Mesenteric fat pad (tissue), 1 donor: ENCODE results near the gene BTBD16. TPM values are rescaled to one million over a fixed set of nuclear protein-coding genes. Genes with fewer than 3 reads are reported as not detected.

Source experiments
- DNase-seq: peaks from one replicate; pipeline ENCODE4 v3.0.0-alpha.2; 2020; ENCODE audit warnings: low spot score
- total RNA-seq: library from RNA; stranded (reverse); fragmentation: NEBNext Ultra II Directional; extraction: Animal tissue kit (Norgen Biotek cat#: 25700); gene quantifications from one replicate; pipeline ENCODE4 v1.2.1, GENCODE V29; 2021
- donor health status: DM: yes; HTN: yes; CAD: no.

BTBD16 gene
- total RNA-seq, 1 donor from 2014 or later: not detected

DNA sequence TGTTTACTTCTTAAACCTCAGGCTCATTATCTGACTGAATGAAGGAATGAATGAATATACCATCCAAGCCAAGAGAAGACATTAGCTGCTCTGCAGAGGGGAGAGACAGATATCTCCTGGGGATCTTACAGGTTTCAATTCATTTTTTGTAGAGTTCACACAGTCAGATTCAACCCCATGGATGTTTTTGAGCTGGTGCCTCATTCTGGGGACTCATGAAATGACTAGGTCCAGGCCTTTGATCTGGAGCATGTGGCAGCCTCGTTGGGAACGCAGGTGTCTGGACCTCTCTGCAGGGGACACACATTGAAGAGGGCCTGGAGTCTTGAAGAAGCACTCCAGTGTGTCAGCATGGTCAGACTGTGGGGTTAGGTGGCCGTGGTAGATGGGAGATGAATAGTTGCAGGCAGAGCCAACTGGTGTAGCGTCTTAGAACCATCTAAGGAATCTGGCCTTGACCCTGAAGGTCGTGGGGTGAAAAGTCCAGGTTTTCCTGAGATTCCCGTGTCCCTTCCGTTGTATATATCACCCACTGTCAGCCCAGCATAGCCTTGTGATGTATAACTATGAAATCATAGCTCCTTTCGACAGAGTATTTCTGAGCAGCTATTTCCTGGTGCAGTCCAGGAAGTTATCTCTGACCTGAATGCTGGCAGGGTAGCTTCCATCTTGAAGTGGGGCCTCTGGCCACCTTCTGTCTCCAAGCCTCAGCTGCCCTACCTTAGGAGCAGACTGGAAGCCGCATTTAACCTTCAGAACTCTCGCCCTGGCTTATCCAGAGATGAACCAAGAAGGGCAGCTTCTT lies 22.3 kb downstream of the BTBD16 start:
- no peak for DNase-seq

DNA sequence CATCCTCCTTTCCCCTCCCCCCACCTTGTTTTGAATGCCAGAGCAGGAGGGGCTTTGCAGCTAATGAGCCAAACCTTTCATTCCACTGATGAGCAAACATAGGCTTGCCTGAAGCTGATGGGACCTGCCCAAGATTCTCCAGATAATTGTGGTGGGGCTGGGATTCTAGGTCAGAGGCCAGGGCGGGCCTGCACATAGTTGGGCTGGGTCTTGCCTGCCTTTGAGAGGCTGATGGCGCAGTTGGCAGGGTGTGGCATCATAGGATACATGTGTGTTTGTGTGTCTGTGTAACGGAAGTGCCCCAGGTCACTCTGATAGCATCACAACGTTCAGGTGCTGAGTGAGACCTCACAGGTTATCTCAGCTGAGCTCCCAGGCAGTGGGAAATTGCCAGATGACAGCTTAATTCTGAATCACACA lies 22.9 kb downstream of the BTBD16 start:
- no peak for DNase-seq

DNA sequence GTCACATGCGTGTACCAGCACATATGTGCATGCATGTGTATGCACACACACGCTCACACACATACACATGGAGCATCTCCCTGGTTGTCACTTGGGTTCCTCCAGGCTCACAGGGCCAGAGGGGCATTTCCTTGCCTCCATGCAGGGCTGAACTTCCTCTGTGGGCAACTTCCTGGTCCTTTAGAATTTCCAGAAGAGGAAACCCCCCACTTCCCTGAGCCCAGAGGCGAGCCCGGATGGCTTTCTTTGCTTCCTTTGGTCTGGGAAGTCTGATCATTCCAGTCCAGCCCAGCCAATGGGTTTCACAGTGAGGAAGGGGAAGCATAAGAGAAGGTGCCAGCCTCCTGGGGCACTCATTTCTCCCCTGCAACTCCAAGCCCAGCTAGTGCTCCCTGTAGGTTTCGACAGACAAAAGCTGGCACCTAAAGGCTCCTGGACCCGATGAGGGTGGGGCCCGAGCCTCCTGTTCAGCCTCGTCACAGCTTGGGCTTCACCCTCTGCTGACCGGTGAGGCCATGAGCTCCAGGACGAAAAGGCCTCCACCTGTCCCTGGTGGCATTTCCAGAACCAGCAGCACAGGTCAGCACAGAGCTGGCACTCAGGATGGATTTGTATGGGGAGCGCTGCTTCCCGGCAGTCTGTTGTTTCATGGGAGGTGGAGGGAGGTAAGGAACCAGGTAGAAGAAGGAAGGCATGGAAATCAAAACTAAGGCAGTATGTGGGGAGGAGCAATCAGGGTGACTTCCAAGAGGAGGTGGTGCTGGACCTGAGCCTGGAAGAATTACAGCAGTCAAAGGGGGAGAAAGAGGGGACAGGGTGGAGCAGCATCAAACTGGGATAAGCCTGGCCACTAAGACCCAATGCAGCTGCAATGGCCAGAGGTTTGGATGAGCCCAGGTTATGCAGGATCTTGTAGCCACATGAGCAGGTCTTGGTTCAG lies 23.7 kb downstream of the BTBD16 start:
- DNase-seq: no peak

DNA sequence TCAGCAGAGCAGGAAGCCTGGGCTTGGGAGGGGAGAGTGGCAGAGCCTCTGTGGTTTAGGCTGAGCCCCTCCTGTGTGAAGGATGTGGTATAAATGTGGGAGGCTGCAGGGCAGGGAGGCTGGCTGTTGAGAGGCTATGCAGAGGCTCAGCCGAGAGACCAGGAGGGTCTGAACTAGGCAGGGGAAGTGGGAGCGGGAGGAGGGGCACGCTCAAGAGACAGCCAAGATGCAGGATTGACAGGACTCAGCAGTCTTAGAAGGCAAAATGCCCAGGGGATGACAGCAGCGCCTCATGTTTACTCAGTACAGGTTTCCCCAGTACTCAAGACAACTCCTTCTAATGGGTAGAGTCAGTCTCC lies 24.3 kb downstream of the BTBD16 start:
- no peak for DNase-seq

DNA sequence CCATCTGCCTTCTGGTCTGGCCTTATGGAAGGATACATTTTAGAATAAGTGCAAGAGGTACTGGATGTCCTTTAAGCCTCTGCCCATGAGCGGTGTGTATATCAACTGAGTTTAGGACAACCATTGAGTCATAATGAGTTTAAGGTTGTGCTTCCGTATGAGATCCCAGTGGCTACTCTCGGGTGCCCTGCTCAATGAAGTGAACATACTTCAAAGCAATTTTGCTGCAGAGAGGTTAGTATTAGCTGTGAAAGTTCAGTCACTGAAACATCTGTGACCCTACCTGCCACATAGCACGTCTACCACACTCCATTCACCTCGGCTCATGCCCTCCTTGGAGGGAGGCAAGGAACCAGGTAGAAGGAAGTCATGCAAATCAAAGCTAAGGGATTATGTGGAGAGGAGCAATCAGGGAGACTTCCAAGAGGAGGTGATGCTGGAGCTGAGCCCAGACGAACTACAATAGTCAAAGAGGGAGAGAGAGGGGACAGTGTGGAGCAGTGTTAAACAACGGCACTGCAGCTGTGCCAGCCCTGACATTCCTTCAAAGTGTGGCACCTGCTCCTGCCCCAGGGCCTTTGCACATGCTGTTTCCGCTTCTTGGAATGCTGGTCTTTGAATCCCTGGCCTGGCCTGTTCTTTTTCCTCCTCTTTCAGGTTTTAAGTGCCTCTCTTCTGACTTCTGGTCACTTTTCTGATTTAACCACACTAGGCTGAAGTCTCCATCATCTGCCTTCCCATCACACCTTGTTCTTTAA lies 25.4 kb downstream of the BTBD16 start:
- DNase-seq: no peak

DNA sequence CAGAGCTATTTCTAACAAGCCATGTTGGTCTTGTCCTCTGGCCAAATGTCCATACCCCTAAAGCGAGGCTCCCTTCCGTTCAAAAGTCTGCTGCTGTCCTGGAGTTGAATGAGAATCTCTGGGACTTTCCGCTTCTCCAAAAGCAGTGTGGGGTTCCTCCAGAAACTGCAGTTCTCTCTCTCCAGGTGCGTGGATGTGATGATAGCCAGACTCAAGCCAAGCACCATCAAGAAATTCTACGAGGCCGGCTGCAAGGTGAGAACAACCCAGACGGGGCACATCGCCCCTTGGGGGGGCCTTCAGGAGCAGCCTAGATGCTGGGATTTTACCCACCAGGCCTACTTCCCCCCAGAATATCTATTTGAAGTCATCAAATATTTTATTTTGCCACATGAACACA lies 26.5 kb downstream of the BTBD16 start:
- DNase-seq: no peak

DNA sequence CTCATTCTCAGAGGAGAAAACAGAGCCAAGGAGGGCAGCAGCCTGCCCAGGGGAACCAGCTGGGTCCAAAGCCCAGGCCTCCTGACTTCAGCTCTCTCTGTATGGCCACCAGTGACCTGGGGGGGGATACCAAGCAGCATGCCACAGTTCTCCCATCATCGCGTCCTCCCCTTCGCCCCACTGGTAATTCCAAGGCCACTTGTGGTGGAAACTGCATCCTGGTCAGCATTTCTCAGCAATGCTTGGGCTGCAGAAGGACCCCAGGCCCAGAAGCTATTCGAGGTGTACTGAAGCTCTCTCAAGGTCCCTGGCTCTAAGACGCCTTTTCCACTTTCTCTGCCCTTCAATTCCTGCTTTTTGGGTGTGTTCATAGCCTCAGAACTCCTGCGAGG lies 27.1 kb downstream of the BTBD16 start:
- no peak for DNase-seq

DNA sequence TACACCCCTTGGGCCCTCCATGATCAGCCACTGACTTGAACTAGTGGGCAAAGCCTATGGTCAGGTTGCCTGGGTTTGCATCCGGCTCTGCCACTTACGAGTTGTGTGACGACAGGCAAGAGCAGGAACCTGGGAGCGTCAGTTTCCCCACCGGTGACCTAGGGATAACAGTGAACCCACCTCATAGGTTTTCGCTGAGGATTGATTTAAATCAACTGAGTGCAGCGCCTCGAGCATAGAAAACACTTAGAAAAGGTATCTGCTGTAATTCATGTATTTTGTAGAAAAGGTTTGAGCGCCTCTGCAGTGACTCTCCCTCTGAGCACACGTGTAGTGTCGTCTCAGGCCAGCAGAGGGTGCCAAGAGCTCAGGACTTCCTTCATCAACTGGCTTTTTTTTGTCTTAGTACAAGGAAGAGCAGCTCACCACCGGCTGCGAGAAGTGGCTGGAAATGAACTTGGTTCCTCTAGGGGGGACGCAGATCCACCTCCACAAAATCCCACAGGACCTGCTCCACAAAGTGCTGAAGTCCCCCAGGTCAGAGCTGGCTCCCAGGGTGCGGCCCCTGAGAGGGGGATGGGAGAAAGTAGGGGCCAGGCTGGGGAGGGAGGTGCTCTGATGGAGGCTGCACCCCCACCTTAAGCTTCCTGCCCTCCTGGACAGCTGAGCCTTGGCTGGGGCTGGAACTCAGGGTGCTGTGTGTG lies 27.7 kb downstream of the BTBD16 start:
- no peak for DNase-seq

DNA sequence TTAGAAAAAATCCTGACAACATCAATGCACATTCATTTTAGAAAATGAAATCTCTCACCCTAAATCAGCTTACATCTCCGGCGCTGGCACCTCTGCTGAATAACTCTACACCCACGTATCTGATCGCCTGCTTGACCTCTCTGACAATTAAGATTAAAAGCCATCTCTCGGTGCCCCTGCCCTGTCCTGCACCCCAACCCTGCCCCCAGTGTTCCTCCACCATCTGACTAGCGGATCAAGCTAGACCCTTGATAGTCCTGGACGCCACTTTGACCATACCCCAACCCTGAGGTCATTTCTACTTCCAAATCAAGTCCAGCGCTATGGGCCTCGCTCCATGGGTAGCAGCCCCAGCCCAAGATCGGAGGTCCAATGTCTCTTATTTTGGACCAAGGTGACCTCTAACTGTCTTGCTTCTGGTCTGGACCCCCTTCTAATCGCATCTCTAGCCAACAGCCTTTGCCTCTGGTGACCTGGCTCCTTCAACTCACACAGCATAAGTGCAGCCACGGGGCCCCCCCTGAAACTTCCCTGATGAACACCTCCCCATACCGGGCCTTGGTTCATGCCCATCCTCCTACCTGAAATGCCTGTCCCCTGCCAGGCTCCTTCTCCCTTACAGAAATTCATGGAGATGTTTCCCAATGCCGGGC lies 28.5 kb downstream of the BTBD16 start:
- no peak for DNase-seq

DNA sequence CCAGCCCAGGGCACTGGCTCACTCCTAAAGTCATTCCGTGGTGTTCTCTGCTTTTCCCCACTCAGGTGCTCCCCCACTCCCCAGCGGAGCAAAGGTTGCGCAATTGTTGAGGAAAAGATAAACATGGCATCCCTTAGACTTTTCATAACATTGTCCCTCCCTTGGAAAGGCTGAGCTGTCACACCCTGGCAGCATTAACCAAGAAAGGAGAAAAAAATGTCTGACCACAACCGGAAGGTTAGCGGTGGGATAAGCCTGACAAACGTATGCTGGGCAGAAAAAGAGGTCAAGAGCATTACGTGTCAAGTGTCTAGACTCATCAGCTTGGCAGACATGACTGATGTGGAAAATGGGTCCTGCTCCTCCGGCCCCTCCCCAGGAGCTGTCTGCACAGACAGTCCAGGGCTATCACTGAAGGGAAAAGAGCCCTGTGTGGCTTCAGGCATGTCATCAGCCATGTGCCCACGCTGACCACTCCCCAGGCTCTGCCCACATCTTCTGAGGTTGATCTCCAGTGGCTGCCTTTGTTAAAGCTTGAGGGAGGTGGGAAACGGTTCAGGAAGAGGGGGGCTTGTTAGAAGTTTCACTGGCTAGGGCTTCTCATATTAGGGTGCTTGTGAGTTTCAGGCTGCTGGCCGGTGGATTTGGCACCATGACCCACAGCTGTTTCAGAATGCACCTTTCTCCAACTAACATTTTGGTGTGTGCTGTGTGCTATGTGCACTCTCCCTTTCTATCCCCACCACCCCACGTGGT lies 30.1 kb downstream of the BTBD16 start:
- no peak for DNase-seq

DNA sequence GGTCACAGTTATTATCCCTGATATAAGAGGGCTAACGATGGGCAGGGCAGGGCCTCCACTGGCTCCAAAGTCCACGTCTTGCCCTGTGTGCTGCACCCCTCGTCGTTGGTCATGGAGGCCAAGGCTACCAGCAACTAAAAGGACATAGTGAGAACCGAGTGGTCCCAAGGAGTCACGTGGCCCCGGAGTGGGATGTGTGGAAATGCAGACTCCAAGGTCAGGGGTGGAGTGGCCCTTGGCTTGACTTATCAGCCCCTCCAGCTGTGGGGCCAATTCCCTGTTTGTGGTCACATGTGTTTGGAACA lies 30.7 kb downstream of the BTBD16 start:
- DNase-seq: no peak

DNA sequence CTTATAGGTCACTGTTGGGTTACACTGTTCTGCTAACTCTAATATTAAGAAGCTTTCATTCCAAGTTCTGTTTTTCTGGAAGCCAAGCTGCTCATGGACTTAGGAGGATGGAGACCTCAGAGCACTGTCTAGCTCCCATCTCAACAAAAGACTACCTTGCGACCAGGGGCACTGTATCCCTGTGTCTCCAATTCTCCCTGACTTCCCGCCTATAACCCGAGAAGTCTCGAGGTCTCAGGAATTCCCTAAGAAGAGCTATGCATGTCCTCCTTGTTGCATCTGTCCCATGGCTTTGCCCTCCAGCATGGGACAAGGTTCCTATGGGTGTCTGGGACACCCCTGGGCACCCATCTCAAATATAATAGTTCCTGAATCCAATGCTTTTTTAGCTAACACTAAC lies 31.2 kb downstream of the BTBD16 start:
- DNase-seq: no peak

DNA sequence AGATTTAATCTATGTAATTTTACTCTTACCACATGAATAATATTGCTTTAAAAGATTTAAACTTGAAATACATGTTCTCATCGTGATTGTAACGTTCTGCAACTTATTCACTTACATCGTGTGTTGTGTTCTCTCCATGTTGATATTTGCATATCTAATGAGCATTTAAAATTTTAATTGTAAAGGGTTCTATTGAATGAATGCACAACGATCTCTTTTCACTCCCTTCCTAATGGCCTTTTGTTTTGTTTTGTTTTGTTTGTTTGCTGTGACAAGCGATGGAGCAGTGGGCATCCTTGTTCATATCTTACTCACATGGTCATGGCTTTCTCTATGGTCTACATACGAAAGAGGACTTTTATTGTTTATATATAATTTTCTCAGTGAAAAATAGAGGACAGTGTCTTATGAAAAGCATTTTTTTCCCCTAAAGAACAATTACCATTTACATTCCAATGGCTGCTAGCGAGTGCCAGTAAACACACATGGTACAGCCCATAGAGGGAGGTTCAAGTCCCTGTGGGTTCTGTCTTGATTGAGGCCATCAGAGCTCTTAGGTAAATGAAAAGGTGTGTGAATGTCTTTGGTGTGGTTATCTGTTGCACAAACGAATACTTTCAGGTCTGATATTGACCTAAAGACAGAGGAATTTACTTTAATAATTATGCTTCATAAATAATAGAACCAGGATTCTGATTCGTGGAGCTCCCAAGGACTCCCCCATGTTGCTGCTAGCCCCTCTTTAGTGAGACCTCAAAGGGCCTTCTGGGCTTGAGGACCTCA lies 32.4 kb downstream of the BTBD16 start:
- DNase-seq: no peak

DNA sequence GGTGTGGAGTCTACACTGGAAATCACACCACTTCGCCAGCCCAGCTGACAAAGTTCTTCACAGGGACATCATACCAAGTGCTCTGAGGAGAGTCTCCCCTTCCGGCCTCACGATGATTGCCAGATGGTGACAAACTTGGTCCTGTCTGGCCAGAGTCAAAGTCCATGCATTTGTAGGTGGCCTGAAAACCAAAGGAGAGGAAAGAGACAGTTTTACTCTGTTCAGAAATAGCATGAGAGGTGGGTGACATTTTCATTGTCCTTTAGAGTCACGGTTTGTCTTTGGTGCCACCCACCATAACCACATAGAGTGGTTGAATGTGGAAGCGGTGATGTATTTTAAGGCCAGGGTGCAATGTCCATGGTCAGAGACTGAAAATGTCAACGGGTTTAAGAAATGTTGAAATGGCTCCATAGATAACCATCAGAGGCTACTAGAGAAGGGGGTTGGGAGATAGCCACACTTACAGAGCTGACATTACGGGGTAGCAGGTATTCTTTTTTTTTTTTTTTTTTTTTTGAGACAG lies 33.0 kb downstream of the BTBD16 start:
- no peak for DNase-seq

DNA sequence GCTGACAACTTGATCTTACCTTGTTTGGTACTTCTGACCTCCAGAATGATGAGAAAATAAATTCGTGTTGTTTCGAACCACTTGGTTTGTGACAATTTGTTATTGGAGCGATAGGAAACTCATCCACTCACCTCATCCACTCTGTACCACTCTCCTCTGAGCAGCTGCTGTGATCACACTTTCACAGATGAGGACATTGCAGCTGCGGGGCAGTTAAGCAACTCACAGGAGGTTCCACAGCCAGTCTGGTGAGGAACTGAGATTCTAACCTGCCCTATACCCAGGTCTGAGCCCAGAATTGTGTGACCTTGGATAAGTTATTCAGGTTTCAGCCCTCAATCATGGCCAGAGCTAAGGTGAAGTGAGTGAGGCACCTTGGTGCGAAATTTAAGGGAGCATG lies 35.2 kb downstream of the BTBD16 start:
- DNase-seq: no peak

DNA sequence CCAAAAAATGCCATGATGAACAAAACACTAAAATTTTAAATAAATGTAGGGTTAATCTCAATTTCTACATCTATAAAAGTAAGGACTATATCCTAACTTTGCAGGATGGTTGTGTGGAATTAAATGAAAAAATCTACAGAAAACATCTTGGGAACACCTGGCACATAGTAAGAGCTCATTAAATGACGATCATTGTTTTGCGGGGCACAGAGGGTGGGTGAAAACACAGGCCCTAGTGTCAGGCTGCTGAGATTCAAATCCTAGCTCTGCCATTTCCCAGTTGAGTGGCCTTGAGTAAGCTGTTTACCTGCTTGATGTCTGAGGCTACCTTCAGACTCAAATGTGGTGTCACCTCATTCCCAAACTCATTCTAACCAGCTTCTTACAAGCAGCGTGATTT lies 35.6 kb downstream of the BTBD16 start:
- no peak for DNase-seq

DNA sequence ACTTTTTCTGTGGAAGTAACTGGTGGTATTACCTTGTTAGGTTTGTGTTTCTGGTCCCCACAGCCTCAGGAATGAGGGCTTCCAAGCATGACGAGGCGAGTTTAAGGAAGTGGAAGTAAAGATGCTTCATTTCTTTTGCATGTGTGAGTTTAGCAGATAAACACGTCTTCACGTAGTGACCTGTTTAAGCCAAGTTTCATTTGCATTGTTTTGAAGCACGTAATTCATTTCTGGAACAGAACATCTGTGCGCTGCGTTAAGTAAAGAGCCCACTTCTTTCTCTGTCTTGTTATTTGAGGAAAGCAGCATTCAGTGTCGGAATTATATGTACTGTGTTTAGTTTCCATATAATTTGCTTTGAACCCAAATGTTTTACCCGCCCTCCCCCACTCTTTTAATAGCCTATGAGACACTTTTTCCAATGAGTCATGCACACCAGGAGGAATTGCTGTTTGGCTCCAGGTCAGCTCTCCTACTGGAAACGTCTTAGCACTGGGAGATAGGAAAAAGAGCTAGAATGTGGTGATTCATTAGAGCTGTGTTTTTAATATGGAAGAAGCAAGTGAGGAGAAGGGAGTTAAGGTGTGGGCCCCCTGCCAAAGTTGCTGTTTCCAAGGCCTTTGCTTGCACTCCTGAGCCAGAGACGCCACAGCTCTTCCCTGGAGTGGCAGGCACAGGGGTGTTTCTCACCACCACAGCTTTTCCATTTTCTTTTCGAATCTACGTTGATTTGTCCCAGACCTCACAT lies 36.7 kb downstream of the BTBD16 start:
- DNase-seq: no peak

DNA sequence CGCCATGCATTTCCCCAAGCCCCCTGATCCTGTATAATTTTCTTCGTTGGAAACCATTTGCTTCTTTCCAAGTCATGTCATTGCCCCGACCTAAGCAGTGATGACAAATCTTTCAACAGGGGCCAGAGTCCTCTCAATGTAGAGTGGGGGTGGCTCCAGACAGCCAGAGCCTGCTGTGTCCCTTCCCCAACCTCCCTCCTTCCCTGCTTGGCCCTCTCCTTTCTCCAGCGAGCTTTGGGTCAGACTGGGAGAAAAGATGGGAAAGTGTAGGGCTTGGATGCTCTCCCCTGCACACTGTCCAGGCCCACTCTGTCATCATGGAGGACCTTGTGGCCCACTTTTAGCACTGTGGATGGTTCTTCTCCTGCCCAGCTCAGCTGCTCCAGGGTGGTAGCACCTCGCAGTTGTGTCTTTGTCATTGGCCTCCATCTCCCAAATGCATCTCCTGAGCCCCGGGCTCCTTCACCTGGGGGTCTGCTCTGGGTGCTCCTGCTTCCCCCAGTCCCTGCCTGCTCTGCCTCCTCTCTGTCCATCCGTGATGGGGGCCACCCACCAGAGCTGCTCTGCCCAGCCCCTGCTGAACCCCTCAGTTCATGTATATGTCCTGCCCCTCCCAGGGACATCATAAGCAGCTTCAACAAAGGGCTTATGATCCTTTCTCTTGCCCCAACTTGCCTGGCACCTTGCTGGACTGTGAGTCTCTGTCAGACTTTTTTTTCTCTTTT lies 37.5 kb downstream of the BTBD16 start:
- no peak for DNase-seq
